Astrocyte (in vitro differentiated cells and primary cell): ENCODE results near the gene RNU5D-1.

ENCODE experiments used
- CTCF ChIP-seq: IDR thresholded peaks from 2 replicates; pipeline ENCODE4 v1.5.1; 2011; ENCODE audit warnings: low read depth, mild to moderate bottlenecking, inconsistent platforms, low read length, moderate library complexity; ENCODE audit not compliant: insufficient read depth
- EZH2 ChIP-seq: IDR thresholded peaks from 2 replicates; pipeline ENCODE4 v1.6.1; 2012; ENCODE audit warnings: mild to moderate bottlenecking, low read length, inconsistent platforms; ENCODE audit not compliant: insufficient read depth

- no peak for TF ChIP-seq CTCF
- TF ChIP-seq EZH2, result no peak
These were observed 37.8 kb downstream of the RNU5D-1 start for GRCh38 chr1:44693159-44693558.
